PC-9 (cell line): ENCODE data around the gene RPEL1. TPM values are rescaled to one million over a fixed set of nuclear protein-coding genes. Genes with fewer than 3 reads are reported as not detected.
A peak's percentile ranks its signal among the peaks of the same experiment; 100 is the strongest.

Experiments used
- BruUV-seq: library from RNA; stranded (reverse); fragments of 400-500 nt; replicated peaks from 2 replicates; lab custom pipeline; 2021; lab: Mats Ljungman, UMichigan
- CTCF ChIA-PET: fragments of 300-600 bp; sonication (Branson Sonifier 250); formaldehyde crosslinking; loops from one replicate; lab custom pipeline; 2022; ENCODE audit warnings: antibody characterized with exemption; lab: Charles Lee
- POLR2A ChIA-PET: fragments of 300-600 bp; sonication (Branson Sonifier 250); formaldehyde crosslinking; loops from one replicate; lab custom pipeline; 2022; ENCODE audit warnings: antibody characterized with exemption; ENCODE audit not compliant: unreplicated experiment; lab: Charles Lee
- DNase-seq, 2 experiments: peaks; one replicate each; pipeline versions ENCODE4 v3.0.0 to v3.0.0-alpha.2; 2015 to 2022; ENCODE audit warnings: mixed read lengths in 1 of 2
- H2AFZ ChIP-seq: fragments of 200-600 bp; sonication (generic); 2 replicates; pipeline ENCODE4 v1.8.1; 2017; ENCODE audit warnings: antibody characterized with exemption
- H3F3A ChIP-seq: fragments of 200-600 bp; sonication (generic); 2 replicates; pipeline ENCODE4 v1.8.1; 2017; ENCODE audit warnings: antibody characterized with exemption, mild to moderate bottlenecking, low read depth; ENCODE audit not compliant: insufficient read depth
- H3K27ac ChIP-seq: fragments of 200-600 bp; sonication (generic); 2 replicates; pipeline ENCODE4 v1.6.1; 2016; ENCODE audit warnings: mixed run types
- H3K27me3 ChIP-seq: fragments of 200-600 bp; sonication (generic); 2 replicates; pipeline ENCODE4 v1.6.1; 2016; ENCODE audit warnings: low read depth, mixed run types; ENCODE audit not compliant: insufficient read depth
- H3K36me3 ChIP-seq: fragments of 200-600 bp; sonication (generic); 2 replicates; pipeline ENCODE4 v1.6.1; 2016; ENCODE audit warnings: low read depth, mixed run types
- H3K4me1 ChIP-seq: fragments of 200-600 bp; sonication (generic); replicated peaks from 2 replicates; pipeline ENCODE4 v1.6.1; 2016; ENCODE audit warnings: mixed run types; ENCODE audit not compliant: insufficient read depth
- H3K4me2 ChIP-seq: fragments of 200-600 bp; sonication (generic); 2 replicates; pipeline ENCODE4 v1.6.1; 2017; ENCODE audit warnings: mixed run types
- H3K4me3 ChIP-seq: fragments of 200-600 bp; sonication (generic); 2 replicates; pipeline ENCODE4 v1.6.1; 2016; ENCODE audit warnings: mixed run types
- H3K79me2 ChIP-seq: fragments of 200-600 bp; sonication (generic); 2 replicates; pipeline ENCODE4 v1.6.1; 2017; ENCODE audit warnings: low read depth, mixed run types
- H3K9me2 ChIP-seq: fragments of 200-600 bp; sonication (generic); 2 replicates; pipeline ENCODE4 v1.8.1; 2017; ENCODE audit warnings: mild to moderate bottlenecking; ENCODE audit not compliant: insufficient read depth
- H3K9me3 ChIP-seq: fragments of 200-600 bp; sonication (generic); 2 replicates; pipeline ENCODE4 v1.8.1; 2016; ENCODE audit warnings: low read depth; ENCODE audit not compliant: insufficient read depth
- H4K20me1 ChIP-seq: fragments of 200-600 bp; sonication (generic); 2 replicates; pipeline ENCODE4 v1.8.1; 2017; ENCODE audit not compliant: insufficient read depth
- CTCF ChIP-seq: fragments of 200-600 bp; sonication (generic); conservative IDR thresholded peaks from 2 replicates; pipeline ENCODE4 v1.6.1; 2017; ENCODE audit warnings: mixed run types, antibody characterized with exemption, mild to moderate bottlenecking, moderate library complexity
- EZH2 ChIP-seq: fragments of 200-600 bp; sonication (generic); IDR thresholded peaks from 2 replicates; pipeline ENCODE4 v1.8.0; 2017; ENCODE audit warnings: antibody characterized with exemption, low read depth
- intact Hi-C: fragments of 100-400 bp; cut with micrococcal nuclease; formaldehyde crosslinking; loops from one replicate; pipeline ENCODE4 v1.10.0; 2022; ENCODE audit not compliant: unreplicated experiment
- total RNA-seq: library from RNA; stranded (reverse); gene quantifications from 2 replicates; pipeline ENCODE4 v1.2.3, GENCODE V29; 2021

Gene RPEL1
- total RNA-seq, 1 experiment from 2014 or later = not detected

- H3K4me3 ChIP-seq = no peak overlapping the region
- ChIA-PET CTCF (interaction anchor here (0.7 kb wide), 1 partner anchor 12 kb away, joined by 8 read pairs; no protein-coding TSS in a partner anchor), POLR2A (no interaction called here)
- no peak for TF ChIP-seq EZH2
- no peaks in the 10 kb centered on the region for H3K27me3 ChIP-seq
- H3K9me2 ChIP-seq = no peaks in the 10 kb centered on the region
- no peaks in the 10 kb centered on the region for H3K79me2 ChIP-seq
- peaks cover 7% of the 10 kb centered on the region; the same call in 1 of the 2 replicates for H3K4me1 ChIP-seq
- intact Hi-C loops = no loop called here
- H3K36me3 ChIP-seq = no peaks in the 10 kb centered on the region
- no peak overlapping the region for H3K4me2 ChIP-seq
- H4K20me1 ChIP-seq = no peaks in the 10 kb centered on the region
- BruUV-seq = no TSS peak
- H3K9me3 ChIP-seq = no peaks in the 10 kb centered on the region
- no peak for DNase-seq
- no peak overlapping the region for H3K27ac ChIP-seq
- H2AFZ ChIP-seq = no peak overlapping the region
- H3F3A ChIP-seq = no peaks in the 10 kb centered on the region
These were observed 45.9 kb downstream of the RPEL1 start for GRCh38 chr10:103291588-103291987.

- TF ChIP-seq EZH2 = no peak
- no peak for TF ChIP-seq CTCF
- Histone ChIP-seq H3F3A (no peaks in the 10 kb centered on the region), H3K9me2 (no peaks in the 10 kb centered on the region), H3K27ac (no peak overlapping the region), H3K4me2 (no peak overlapping the region), H3K79me2 (no peaks in the 10 kb centered on the region), H3K36me3 (no peaks in the 10 kb centered on the region), H3K9me3 (no peaks in the 10 kb centered on the region), H3K27me3 (no peaks in the 10 kb centered on the region), H3K4me1 (peaks cover 7% of the 10 kb centered on the region; the same call in 1 of the 2 replicates), H3K4me3 (no peak overlapping the region), H2AFZ (no peak overlapping the region), H4K20me1 (no peaks in the 10 kb centered on the region)
- CTCF ChIA-PET = no interaction called here
- no TSS peak for BruUV-seq
- peak in 1 of 2 experiments; percentile 35 for DNase-seq
- intact Hi-C loops = no loop called here
- POLR2A ChIA-PET = interaction anchor here (0.5 to 0.7 kb wide), 5 partner anchors 39 to 267 kb away, joined by 3 to 4 read pairs (median 3); no protein-coding TSS in a partner anchor
These were observed 49.8 kb downstream of the RPEL1 start for GRCh38 chr10:103295374-103296015.

Other genes with a start within 250 kb of the RPEL1 start
- gene NT5C2, start 52.6 kb upstream of the RPEL1 start, total RNA-seq = 47.1 and 67.9 TPM in 2 replicates
- 20.4 and 20.9 TPM in 2 replicates for gene INA, start 31.3 kb downstream of the RPEL1 start, total RNA-seq
- 4.5 and 7.1 TPM in 2 replicates for gene PCGF6, start 105.3 kb downstream of the RPEL1 start, total RNA-seq
- 3.9 and 4.2 TPM in 2 replicates for gene TAF5, start 122.1 kb downstream of the RPEL1 start, total RNA-seq
- gene ATP5MK, start 150.6 kb downstream of the RPEL1 start, total RNA-seq = 198 and 230 TPM in 2 replicates
- gene PDCD11, start 150.7 kb downstream of the RPEL1 start, total RNA-seq = 20.4 and 20.5 TPM in 2 replicates
- 46.3 and 54.1 TPM in 2 replicates for gene CALHM2, start 206.5 kb downstream of the RPEL1 start, total RNA-seq
- gene CALHM1, start 213.0 kb downstream of the RPEL1 start, total RNA-seq = not detected in 2 replicates
- gene CALHM3, start 233.4 kb downstream of the RPEL1 start, total RNA-seq = 12.5 and 13.1 TPM in 2 replicates
- gene NEURL1, start 247.8 kb downstream of the RPEL1 start, total RNA-seq = 3.0 and 4.8 TPM in 2 replicates